ENCODE data around the gene LDB1. TPM values are rescaled to one million over a fixed set of nuclear protein-coding genes. Genes with fewer than 3 reads are reported as not detected.

The LDB1 gene
- total and polyA plus RNA-seq, 12 donors: 21.9 to 63.8 (median 53.3) TPM

DNA sequence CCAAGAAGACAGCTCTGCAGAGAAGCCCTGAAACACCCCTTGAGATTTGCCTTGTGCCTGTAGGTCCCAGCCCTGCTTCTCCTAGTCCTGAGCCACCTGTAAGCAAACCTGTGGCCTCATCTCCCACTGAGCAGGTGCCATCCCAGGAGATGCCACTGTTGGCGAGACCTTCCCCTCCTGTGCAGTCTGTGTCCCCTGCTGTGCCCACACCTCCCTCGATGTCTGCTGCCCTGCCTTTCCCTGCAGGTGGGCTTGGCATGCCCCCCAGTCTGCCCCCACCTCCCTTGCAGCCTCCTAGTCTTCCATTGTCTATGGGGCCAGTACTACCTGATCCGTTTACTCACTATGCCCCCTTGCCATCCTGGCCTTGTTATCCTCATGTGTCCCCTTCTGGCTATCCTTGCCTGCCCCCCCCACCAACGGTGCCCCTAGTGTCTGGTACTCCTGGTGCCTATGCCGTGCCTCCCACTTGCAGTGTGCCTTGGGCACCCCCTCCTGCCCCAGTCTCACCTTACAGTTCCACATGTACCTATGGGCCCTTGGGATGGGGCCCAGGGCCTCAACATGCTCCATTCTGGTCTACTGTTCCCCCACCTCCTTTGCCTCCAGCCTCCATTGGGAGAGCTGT is 20.9 kb upstream of the LDB1 start:
- DNase-seq (no peak), ATAC-seq (no peak)
- Histone ChIP-seq H3K4me1 (peaks cover 3 to 20% (median 10%) of the 10 kb centered on the region in 9 donors), H3K4me3 (no peak overlapping the region), H3K9me3 (no peaks in the 10 kb centered on the region), H3K36me3 (peaks cover 3 to 84% (median 49%) of the 10 kb centered on the region in 9 donors), H3K27me3 (no peaks in the 10 kb centered on the region), H3K27ac (no peak overlapping the region)
- 92 to 93% methylated on average over 5 of the region's 5 CpGs for WGBS, 2 donors
- intact Hi-C loops (cut with DNase I): no loop called here
- TF ChIP-seq, protein P1, sequence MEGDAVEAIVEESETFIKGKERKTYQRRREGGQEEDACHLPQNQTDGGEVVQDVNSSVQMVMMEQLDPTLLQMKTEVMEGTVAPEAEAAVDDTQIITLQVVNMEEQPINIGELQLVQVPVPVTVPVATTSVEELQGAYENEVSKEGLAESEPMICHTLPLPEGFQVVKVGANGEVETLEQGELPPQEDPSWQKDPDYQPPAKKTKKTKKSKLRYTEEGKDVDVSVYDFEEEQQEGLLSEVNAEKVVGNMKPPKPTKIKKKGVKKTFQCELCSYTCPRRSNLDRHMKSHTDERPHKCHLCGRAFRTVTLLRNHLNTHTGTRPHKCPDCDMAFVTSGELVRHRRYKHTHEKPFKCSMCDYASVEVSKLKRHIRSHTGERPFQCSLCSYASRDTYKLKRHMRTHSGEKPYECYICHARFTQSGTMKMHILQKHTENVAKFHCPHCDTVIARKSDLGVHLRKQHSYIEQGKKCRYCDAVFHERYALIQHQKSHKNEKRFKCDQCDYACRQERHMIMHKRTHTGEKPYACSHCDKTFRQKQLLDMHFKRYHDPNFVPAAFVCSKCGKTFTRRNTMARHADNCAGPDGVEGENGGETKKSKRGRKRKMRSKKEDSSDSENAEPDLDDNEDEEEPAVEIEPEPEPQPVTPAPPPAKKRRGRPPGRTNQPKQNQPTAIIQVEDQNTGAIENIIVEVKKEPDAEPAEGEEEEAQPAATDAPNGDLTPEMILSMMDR (IDR thresholded peaks at IDR 0.05): no peak

DNA sequence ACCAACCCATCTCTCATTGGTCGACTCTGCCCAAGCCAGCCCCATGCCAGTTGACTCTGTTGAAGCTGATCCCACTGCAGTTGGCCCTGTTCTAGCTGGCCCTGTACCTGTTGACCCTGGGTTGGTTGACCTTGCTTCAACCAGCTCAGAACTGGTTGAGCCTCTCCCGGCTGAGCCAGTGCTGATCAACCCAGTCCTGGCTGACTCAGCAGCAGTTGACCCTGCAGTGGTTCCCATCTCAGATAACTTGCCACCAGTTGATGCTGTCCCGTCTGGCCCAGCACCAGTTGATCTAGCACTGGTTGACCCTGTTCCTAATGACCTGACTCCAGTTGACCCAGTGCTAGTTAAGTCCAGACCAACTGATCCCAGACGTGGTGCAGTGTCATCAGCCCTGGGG is 20.1 kb upstream of the LDB1 start:
- DNase-seq: no peak
- peaks cover 6 to 28% (median 17%) of the 10 kb centered on the region in 9 donors for H3K4me1 ChIP-seq
- intact Hi-C loops (cut with DNase I): no loop called here
- ATAC-seq: no peak
- H3K27ac ChIP-seq: no peak overlapping the region
- H3K4me3 ChIP-seq: no peak overlapping the region
- TF ChIP-seq, protein P1 (IDR thresholded peaks at IDR 0.05): no peak
- H3K9me3 ChIP-seq: no peaks in the 10 kb centered on the region
- peaks cover 3 to 79% (median 49%) of the 10 kb centered on the region in 9 donors for H3K36me3 ChIP-seq
- no peaks in the 10 kb centered on the region for H3K27me3 ChIP-seq
- 87 to 93% methylated on average over 4 of the region's 4 CpGs for WGBS, 2 donors

DNA sequence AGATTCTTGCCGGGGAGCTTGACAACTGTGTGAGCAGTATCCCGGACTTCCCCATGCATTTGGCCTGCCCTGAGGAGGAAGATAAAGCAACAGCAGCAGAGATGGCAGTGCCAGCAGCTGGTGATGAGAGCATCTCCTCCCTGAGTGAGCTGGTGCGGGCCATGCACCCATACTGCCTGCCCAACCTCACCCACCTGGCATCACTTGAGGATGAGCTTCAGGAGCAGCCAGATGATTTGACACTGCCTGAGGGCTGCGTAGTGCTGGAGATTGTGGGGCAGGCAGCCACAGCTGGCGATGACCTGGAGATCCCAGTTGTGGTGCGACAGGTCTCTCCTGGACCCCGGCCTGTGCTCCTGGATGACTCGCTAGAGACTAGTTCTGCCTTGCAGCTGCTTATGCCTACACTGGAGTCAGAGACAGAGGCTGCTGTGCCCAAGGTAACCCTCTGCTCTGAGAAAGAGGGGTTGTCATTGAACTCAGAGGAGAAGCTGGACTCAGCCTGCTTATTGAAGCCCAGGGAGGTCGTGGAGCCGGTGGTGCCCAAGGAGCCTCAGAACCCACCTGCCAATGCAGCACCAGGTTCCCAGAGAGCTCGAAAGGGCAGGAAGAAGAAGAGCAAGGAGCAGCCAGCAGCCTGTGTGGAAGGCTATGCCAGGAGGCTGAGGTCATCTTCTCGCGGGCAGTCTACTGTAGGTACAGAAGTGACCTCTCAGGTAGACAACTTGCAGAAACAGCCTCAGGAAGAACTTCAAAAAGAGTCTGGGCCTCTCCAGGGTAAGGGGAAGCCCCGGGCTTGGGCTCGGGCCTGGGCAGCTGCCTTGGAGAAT is 19.3 kb upstream of the LDB1 start:
- H3K4me3 ChIP-seq: no peak overlapping the region
- H3K9me3 ChIP-seq: no peaks in the 10 kb centered on the region
- no peak for ATAC-seq
- no peaks in the 10 kb centered on the region for H3K27me3 ChIP-seq
- intact Hi-C loops (cut with DNase I): no loop called here
- TF ChIP-seq, protein P1 (IDR thresholded peaks at IDR 0.05): no peak
- no peak for DNase-seq
- WGBS, 2 donors: 94 to 95% methylated on average over 15 of the region's 15 CpGs
- no peak overlapping the region for H3K27ac ChIP-seq
- H3K36me3 ChIP-seq: peaks cover 3 to 72% (median 49%) of the 10 kb centered on the region in 9 donors
- H3K4me1 ChIP-seq: peaks cover 6 to 35% (median 24%) of the 10 kb centered on the region in 9 donors

DNA sequence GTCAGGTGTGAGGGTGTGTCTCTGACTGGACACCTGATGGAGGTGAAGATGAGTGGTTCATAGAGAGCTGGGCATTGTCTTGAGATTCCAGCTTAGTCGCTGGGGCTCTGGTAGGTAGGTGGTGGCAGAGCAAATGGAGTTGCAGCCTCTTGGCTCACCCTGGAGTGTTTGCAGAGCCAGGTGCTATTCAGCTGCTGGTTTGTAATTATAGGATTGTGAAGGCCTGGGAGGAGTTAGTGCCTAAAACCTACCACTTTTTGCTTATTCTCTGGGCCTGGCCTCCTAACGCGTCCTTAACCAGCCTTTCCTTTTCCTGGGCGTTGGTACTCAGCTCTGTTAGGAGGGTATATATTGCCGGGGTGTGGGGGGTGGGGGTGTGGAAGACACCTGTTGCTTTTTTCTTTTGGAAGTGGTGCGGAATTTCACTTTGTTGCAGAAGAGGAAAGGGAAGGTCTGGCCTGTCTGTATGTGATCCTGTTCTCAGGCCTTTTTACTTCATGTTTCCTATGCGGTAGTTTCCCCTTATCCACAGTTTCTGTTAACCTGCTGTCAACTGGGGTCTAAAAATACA is 15.9 kb upstream of the LDB1 start:
- Histone ChIP-seq H3K27ac (peak overlapping the region in 5 of 10 donors; percentile 29 to 49 (median 41)), H3K36me3 (peaks cover 3 to 37% (median 32%) of the 10 kb centered on the region in 9 donors), H3K4me3 (no peak overlapping the region), H3K4me1 (peaks cover 6 to 46% (median 41%) of the 10 kb centered on the region in 9 donors), H3K27me3 (no peaks in the 10 kb centered on the region), H3K9me3 (no peaks in the 10 kb centered on the region)
- DNase-seq: no peak
- ATAC-seq: no peak
- intact Hi-C loops (cut with DNase I): no loop called here
- WGBS, 2 donors: 54 to 72% methylated on average over 7 of the region's 7 CpGs
- TF ChIP-seq, protein P1 (IDR thresholded peaks at IDR 0.05): no peak
